ENCODE measurements around the gene SLC27A5.

GRCh38 chr19:58521651-58522050 is 9.9 kb upstream of the SLC27A5 start:
- TF ChIP-seq CTCF (IDR thresholded peaks at IDR 0.05) (no peak), POLR2A (IDR thresholded peaks at IDR 0.05) (no peak)

Measured in heart left ventricle (tissue), 13 donors.